ENCODE measurements around the gene NEK9. TPM values are rescaled to one million over a fixed set of nuclear protein-coding genes. Genes with fewer than 3 reads are reported as not detected.

The NEK9 gene
- 10 to 100 TPM; 45.7 to 49.2 TPM for total RNA-seq

DNA sequence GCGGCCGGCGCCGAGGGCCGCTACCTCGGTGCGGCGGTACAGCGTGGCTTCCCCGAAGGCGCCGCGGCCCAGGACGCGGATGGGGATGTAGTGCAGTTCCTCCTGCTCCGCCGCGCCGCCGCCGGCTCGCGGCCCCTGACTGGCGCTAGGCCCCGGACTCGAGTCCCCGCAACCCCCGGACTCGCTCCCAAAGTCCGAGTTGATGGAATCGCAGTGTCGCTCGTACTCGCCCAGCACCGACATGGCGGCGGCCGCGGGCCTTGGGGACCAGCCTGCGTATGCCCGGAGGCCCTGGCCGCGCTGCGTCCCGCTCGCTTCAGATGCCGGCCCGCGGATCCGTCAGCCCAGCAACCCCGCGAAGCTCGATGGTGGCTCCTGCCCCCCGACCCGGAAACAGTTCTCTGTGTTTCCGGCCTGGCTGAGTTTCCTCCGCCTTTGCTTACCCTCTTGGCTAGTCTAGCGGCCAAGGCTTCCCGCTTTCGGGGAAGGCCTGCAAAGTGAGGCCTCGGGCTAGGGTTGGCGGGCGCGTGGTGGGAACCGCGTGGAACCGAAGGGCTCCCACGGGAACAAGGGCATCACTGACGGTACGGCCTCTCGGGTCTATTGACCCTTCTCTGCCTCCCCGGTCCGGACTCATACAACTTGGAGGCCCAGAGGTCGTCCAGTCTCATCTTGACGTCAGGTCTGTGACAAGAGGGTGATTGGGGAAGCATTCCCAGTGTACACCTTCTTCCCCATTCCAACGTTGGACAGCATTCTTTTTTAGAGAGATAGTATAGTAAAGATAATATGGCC lies at the start of gene NEK9:
NEK9 (minus strand) TSS at position 370 of the 795 bp plus-strand sequence; CDS start at position 243, 127 bp downstream.
- peak; percentile 91 for DNase-seq (ENCODE audit: low spot score)
- peak within 1 kb of the TSS; percentile 94 to 96 for H3K27ac ChIP-seq
- no peaks in the 10 kb centered on the region for H3K9me3 ChIP-seq
- TF ChIP-seq, protein P1, sequence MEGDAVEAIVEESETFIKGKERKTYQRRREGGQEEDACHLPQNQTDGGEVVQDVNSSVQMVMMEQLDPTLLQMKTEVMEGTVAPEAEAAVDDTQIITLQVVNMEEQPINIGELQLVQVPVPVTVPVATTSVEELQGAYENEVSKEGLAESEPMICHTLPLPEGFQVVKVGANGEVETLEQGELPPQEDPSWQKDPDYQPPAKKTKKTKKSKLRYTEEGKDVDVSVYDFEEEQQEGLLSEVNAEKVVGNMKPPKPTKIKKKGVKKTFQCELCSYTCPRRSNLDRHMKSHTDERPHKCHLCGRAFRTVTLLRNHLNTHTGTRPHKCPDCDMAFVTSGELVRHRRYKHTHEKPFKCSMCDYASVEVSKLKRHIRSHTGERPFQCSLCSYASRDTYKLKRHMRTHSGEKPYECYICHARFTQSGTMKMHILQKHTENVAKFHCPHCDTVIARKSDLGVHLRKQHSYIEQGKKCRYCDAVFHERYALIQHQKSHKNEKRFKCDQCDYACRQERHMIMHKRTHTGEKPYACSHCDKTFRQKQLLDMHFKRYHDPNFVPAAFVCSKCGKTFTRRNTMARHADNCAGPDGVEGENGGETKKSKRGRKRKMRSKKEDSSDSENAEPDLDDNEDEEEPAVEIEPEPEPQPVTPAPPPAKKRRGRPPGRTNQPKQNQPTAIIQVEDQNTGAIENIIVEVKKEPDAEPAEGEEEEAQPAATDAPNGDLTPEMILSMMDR (IDR thresholded peaks at IDR 0.05) = no peak
- peak within 1 kb of the TSS; percentile 75 to 77 for H3K4me3 ChIP-seq
- peaks cover 0 to 32% of the 10 kb centered on the region in 2 donors for H3K4me1 ChIP-seq
- H3K36me3 ChIP-seq = peaks cover 3% of the 10 kb centered on the region
- H3K27me3 ChIP-seq = no peaks in the 10 kb centered on the region

DNA sequence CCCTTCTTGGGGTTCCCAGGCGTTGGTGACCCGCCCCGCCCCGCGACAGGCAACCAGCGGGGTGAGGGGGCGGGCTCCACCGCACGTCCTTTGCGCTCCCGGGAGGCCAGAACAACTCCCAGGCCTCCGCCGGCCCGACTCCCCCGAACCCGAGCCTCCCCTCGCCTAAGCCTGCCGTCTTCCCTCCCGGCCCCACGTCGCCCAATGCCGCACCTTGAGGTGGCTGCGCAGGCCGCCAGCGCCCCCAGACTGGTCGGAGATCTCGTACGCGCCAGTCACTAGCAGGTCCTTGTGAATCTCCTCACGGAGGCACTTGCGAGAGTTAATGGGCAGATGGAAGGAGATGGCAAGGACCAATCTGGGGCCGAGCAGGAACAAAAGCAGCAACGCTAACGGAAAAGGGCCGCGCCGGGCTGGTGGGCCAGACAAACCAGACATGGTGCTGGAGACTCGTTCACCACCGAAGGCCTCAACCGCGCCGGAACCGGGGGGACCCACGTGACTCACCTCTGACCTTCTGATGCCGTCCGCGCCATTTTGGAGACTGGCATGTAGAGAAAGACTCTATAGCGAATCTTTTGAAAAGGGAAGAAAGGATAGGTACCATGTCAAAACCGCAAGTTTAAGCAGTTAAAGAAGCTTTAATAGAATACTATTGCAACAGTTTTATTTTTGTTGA lies 49.4 kb upstream of the NEK9 start, which contains the start of gene TMED10:
TMED10 (minus strand) TSS at position 471 of the 679 bp plus-strand sequence; CDS start at position 438, 33 bp downstream.
- no peaks in the 10 kb centered on the region for H3K9me3 ChIP-seq
- peak within 1 kb of the TSS; percentile 94 to 97 for H3K27ac ChIP-seq
- H3K4me3 ChIP-seq = peak within 1 kb of the TSS; percentile 81 to 97
- peaks cover 0 to 41% of the 10 kb centered on the region in 2 donors for H3K4me1 ChIP-seq
- H3K27me3 ChIP-seq = no peaks in the 10 kb centered on the region
- DNase-seq (ENCODE audit: low spot score) = peak; percentile 93
- no peaks in the 10 kb centered on the region for H3K36me3 ChIP-seq
- TF ChIP-seq, protein P1 (IDR thresholded peaks at IDR 0.05) = peak in 1 of 2 donors; percentile 38

DNA sequence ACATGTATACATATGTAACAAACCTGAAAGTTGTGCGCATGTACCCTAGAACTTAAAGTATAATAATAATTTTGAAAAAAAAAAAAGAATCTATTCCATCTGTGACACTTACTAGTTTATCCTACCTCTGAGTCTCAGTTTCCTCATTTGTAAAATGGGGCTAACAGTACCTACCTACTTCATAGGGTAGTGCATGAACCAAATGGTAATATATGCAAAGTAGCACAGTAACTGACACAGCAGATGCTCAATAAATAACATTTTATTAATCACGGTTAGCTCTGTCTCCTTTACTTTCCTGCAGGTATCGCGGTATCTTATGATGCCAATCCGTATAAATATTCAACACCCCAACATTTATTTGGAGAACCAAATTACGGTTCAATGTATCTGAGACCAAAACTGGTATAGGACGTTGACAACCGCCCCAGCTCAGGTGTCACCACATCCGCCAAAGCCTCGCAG lies 48.9 kb upstream of the NEK9 start:
- Histone ChIP-seq H3K27me3 (no peaks in the 10 kb centered on the region), H3K4me1 (peaks cover 0 to 41% of the 10 kb centered on the region in 2 donors), H3K9me3 (no peaks in the 10 kb centered on the region), H3K4me3 (peak overlapping the region; percentile 81 to 97), H3K27ac (peak overlapping the region; percentile 94 to 97), H3K36me3 (no peaks in the 10 kb centered on the region)
- DNase-seq (ENCODE audit: low spot score) = no peak
- TF ChIP-seq, protein P1 (IDR thresholded peaks at IDR 0.05) = no peak

DNA sequence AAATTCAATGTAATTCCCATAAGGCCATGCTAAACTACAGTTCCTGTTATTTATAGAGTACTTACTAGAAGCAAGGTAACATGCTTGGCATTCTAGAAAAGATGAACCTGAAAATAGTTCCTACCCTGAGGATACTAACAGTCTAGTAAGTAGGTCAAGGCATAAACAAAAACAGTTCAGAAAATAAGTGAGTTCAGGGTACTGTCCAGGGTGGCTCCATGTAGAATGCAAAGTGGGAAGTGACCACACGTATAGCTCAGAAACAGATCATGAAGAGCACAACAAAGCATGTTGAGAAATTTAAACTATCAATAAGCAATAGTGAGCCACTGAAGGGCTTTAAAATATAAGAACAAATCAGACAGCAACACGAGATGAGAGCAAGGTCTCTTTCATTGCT lies 47.2 kb upstream of the NEK9 start:
- Histone ChIP-seq H3K27ac (peak overlapping the region in 1 of 2 donors; percentile 31), H3K4me3 (no peak overlapping the region), H3K4me1 (peaks cover 0 to 49% of the 10 kb centered on the region in 2 donors), H3K9me3 (no peaks in the 10 kb centered on the region), H3K27me3 (no peaks in the 10 kb centered on the region), H3K36me3 (no peaks in the 10 kb centered on the region)
- DNase-seq (ENCODE audit: low spot score) = no peak
- TF ChIP-seq, protein P1 (IDR thresholded peaks at IDR 0.05) = no peak

DNA sequence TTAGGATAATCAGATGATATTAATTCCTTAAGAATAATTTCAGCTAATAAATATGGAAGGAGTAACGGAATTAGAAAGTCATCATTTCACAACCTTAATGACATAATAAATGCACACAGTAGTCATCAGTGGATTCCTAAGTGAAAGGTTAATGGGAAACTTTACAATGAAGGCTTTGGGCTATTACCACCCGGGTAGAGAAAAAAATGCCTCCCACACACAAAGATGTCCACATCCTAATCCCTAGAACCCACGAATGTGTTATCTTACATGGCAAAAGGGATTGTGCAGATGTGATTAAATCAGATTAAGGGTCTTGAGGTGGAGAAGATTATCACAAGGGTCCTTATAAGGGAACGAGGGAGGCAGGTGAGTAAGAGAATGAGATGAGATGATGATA lies 43.9 kb upstream of the NEK9 start:
- no peak overlapping the region for H3K27ac ChIP-seq
- H3K27me3 ChIP-seq = no peaks in the 10 kb centered on the region
- H3K4me1 ChIP-seq = peaks cover 0 to 77% of the 10 kb centered on the region in 2 donors
- H3K36me3 ChIP-seq = no peaks in the 10 kb centered on the region
- no peaks in the 10 kb centered on the region for H3K9me3 ChIP-seq
- TF ChIP-seq, protein P1 (IDR thresholded peaks at IDR 0.05) = no peak
- DNase-seq (ENCODE audit: low spot score) = no peak
- no peak overlapping the region for H3K4me3 ChIP-seq

All from right atrium auricular region (tissue), 2 donors.